Activated T-cell treated with anti-CD3 and anti-CD28 coated beads, Interleukin-2, amount 50 U/mL, for 24 hours (primary cell): ENCODE results near the gene KCNMA1.
"Not testable (repeated sequence)": the region's sequence is repeated elsewhere in the genome, so short reads cannot be mapped to it uniquely, and the experiment has no call there.

Source experiments
- DNase-seq: peaks from one replicate; pipeline ENCODE4 v3.0.0-alpha.2; 2020
- H3K27ac Mint-ChIP-seq: 2 replicates; pipeline ENCODE4 v1.8.0; 2020; ENCODE audit warnings: mild to moderate bottlenecking, mixed read lengths
- H3K27me3 Mint-ChIP-seq: 2 replicates; pipeline ENCODE4 v1.8.0; 2020; ENCODE audit warnings: mixed read lengths
- H3K36me3 Mint-ChIP-seq: 2 replicates; pipeline ENCODE4 v1.8.0; 2020; ENCODE audit warnings: low read depth, mixed read lengths
- H3K4me1 Mint-ChIP-seq: 2 replicates; pipeline ENCODE4 v1.8.0; 2020; ENCODE audit warnings: low read depth, mixed read lengths
- H3K4me3 Mint-ChIP-seq: 2 replicates; pipeline ENCODE4 v1.8.0; 2020; ENCODE audit warnings: mild to moderate bottlenecking, moderate library complexity, mixed read lengths
- H3K9me3 Mint-ChIP-seq: 2 replicates; pipeline ENCODE4 v1.8.0; 2020; ENCODE audit warnings: mixed read lengths

Gene KCNMA1

DNA sequence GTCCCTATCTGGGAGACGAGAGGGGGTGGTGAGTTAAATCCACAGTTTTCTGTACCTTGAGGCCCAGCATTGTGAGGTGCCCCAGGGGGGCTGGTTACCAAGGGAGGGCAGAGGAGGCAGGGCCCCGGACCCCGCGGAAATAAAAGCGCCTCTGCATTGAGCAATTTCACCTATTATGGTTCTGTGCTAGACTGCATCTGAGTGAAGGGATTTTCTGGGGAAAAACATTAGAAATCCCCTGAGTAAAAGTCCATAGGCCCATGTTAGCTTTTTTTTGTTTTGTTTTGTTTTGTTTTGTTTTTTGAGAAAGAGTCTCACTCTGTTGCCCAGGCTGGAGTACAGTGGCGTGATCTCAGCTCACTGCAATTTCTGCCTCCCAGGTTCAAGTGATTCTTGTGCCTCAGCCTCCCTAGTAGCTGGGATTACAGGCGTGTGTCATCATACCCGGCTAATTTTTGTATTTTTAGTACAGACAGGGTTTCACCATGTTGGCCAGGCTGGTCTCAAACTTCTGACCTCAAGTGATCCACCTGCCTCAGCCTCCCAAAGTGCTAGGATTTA lies 225.0 kb downstream of the KCNMA1 start:
- not testable (repeated sequence) for H3K36me3 Mint-ChIP-seq, DNase-seq, H3K9me3 Mint-ChIP-seq, H3K27ac Mint-ChIP-seq, H3K4me3 Mint-ChIP-seq, H3K4me1 Mint-ChIP-seq
- H3K27me3 Mint-ChIP-seq: peaks cover 10% of the 10 kb centered on the region

DNA sequence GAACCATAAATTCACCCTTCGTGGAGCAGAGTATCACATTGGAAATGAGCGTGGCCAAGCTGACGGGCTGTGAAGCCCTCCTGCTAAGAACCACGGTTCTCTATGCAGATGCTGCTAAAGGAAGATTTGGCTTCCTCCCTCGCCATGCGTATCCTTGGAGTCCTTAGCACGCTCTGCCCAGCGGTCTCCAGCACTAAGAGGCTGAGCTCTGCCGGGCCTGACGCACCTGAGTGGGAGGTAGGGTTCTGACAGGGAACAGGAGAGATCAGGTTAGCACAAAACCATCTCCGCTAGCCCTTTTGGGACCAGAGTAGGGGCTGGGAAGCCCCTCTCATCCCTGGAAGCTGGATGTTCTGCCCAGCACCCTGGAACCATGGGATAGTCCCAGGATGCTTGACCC lies 225.8 kb downstream of the KCNMA1 start:
- Mint-ChIP-seq H3K4me3 (no peak overlapping the region), H3K27ac (no peak overlapping the region), H3K9me3 (no peaks in the 10 kb centered on the region), H3K4me1 (no peaks in the 10 kb centered on the region), H3K27me3 (peaks cover 10% of the 10 kb centered on the region), H3K36me3 (no peaks in the 10 kb centered on the region)
- no peak for DNase-seq

GRCh38 chr10:77410523-77410922 lies 227.1 kb downstream of the KCNMA1 start:
- DNase-seq: no peak
- Mint-ChIP-seq H3K27me3 (peaks cover 8% of the 10 kb centered on the region), H3K4me3 (no peak overlapping the region), H3K27ac (no peak overlapping the region), H3K36me3 (no peaks in the 10 kb centered on the region), H3K9me3 (no peaks in the 10 kb centered on the region), H3K4me1 (no peaks in the 10 kb centered on the region)

GRCh38 chr10:77409697-77410471 lies 227.7 kb downstream of the KCNMA1 start:
- no peak overlapping the region for H3K27ac Mint-ChIP-seq
- DNase-seq: no peak
- no peaks in the 10 kb centered on the region for H3K9me3 Mint-ChIP-seq
- H3K36me3 Mint-ChIP-seq: no peaks in the 10 kb centered on the region
- peaks cover 8% of the 10 kb centered on the region for H3K27me3 Mint-ChIP-seq
- no peaks in the 10 kb centered on the region for H3K4me1 Mint-ChIP-seq
- H3K4me3 Mint-ChIP-seq: no peak overlapping the region

DNA sequence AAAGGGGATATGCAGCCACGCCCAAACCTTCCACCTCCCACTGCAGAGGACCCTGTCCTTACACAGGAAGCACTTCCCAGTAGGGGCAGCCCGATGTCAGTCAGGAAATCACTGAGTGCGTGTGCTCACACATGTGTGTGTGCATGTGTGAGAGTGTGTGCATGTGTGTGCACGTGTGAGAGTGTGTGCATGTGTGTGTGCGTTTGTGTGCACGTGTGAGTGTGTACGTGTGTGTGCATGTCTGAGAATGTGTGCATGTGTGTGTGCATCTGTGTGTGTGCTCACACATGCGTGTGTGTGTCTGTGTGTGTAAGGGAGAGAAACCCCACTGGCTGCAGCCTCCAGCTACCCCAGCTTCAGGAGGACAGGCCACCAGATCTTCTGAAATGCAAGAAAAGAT lies 229.3 kb downstream of the KCNMA1 start:
- peaks cover 11% of the 10 kb centered on the region for H3K27me3 Mint-ChIP-seq
- no peaks in the 10 kb centered on the region for H3K36me3 Mint-ChIP-seq
- no peak overlapping the region for H3K4me3 Mint-ChIP-seq
- no peaks in the 10 kb centered on the region for H3K9me3 Mint-ChIP-seq
- H3K27ac Mint-ChIP-seq: no peak overlapping the region
- no peak for DNase-seq
- H3K4me1 Mint-ChIP-seq: no peaks in the 10 kb centered on the region

DNA sequence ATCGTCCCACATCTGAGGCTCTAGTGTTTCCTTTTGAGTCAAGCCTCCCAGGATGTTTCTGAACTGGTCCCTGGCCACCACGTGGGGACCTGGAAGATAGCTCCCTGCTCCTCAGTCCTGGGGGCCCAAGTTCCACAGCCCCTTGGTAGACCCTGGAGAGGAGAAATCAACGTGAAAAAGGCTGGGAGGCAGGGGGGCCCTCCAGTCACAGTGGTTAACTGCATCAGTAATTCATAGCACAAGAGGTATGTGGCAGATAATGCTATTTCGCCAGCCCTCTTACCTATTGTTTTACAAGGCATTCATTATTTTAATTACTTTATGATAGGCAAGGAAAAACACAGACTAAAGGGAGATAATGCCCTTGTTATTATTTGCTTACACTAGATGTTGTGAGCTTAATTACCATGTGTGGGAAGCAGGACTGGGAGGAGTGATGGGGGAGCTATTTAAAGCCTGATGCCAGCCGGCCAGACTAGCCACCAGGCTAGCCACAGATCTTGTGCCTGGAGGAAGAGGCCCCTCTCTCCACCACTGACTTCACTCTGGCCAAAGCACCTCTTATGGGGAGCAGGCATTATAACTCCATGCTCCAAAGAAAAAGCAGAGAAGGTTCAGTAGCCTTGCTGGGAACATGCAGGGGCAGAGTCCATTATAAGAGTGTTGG lies 230.7 kb downstream of the KCNMA1 start:
- Mint-ChIP-seq H3K27ac (no peak overlapping the region), H3K4me1 (no peaks in the 10 kb centered on the region), H3K27me3 (peaks cover 11% of the 10 kb centered on the region), H3K36me3 (no peaks in the 10 kb centered on the region), H3K4me3 (no peak overlapping the region), H3K9me3 (no peaks in the 10 kb centered on the region)
- DNase-seq: no peak

GRCh38 chr10:77405771-77406241 lies 231.8 kb downstream of the KCNMA1 start:
- Mint-ChIP-seq H3K9me3 (no peaks in the 10 kb centered on the region), H3K4me3 (no peak overlapping the region), H3K36me3 (no peaks in the 10 kb centered on the region), H3K27ac (no peak overlapping the region), H3K27me3 (peaks cover 11% of the 10 kb centered on the region), H3K4me1 (no peaks in the 10 kb centered on the region)
- DNase-seq: no peak

GRCh38 chr10:77404810-77405209 lies 232.8 kb downstream of the KCNMA1 start:
- Mint-ChIP-seq H3K9me3 (no peaks in the 10 kb centered on the region), H3K36me3 (no peaks in the 10 kb centered on the region), H3K4me1 (no peaks in the 10 kb centered on the region), H3K4me3 (no peak overlapping the region), H3K27me3 (peaks cover 11% of the 10 kb centered on the region), H3K27ac (no peak overlapping the region)
- no peak for DNase-seq

DNA sequence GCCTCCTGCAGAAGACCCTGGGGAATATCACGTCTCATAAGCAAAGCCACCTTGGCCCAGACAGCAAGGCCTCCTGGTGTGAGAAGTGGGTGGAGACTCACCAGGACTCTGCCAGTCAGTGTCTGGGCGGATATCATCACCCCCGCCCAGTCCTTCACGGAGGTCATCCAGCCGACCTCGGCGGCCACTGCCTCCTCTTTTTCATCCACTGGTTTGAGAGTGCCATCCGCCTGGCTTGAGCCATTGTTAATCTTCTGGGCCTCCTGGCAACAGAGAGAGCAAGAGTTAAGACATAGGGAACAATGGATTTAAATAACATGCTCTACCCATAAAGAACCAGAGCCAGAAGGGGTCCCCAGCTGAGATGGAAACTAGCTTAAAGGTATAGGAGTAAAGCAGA lies 233.8 kb downstream of the KCNMA1 start:
- Mint-ChIP-seq H3K4me1 (no peaks in the 10 kb centered on the region), H3K36me3 (no peaks in the 10 kb centered on the region), H3K27ac (no peak overlapping the region), H3K9me3 (no peaks in the 10 kb centered on the region), H3K4me3 (no peak overlapping the region), H3K27me3 (peaks cover 11% of the 10 kb centered on the region)
- no peak for DNase-seq

DNA sequence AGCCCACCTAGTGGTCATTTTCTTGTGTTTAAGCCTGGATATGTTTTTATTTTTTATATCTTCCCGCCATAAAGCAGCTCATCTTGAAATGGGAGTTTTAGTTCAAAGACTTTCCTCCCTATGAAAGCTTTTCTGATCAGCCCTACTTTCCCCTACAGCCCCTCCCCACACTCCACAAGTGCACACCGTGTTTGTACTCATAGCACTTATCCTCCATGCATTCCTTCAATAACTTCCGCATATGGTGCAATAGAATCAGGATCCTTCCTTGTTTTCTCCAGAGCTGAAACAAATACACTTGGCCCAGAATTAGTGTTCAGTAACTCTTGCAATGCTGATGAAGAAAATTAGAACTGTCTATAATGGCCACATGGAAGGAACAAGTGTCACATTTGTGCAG lies 235.9 kb downstream of the KCNMA1 start:
- Mint-ChIP-seq H3K27me3 (peaks cover 3% of the 10 kb centered on the region), H3K27ac (no peak overlapping the region), H3K36me3 (no peaks in the 10 kb centered on the region), H3K4me3 (no peak overlapping the region), H3K4me1 (no peaks in the 10 kb centered on the region), H3K9me3 (no peaks in the 10 kb centered on the region)
- DNase-seq: no peak

DNA sequence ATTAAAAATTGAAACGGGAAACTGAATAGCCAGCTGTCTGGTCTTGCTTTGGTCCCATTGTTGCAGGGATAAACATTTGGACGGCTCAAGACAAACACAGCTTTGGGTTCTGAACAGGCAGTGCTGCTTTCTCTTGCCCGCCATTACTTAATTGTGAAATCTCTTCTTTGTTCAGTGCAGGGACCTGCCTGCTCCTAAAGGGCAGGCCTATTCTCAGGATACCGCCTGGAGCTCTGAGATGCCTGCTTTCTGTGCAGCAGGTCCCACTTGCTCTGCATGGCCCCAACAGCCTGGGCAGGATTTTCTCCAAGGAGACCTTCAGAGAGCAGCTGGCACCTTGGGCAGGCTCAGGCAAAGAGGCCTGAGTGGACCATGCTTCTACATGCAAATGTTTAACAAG lies 237.6 kb downstream of the KCNMA1 start:
- H3K36me3 Mint-ChIP-seq: no peaks in the 10 kb centered on the region
- no peaks in the 10 kb centered on the region for H3K9me3 Mint-ChIP-seq
- no peak for DNase-seq
- no peak overlapping the region for H3K27ac Mint-ChIP-seq
- H3K4me1 Mint-ChIP-seq: no peaks in the 10 kb centered on the region
- H3K27me3 Mint-ChIP-seq: peaks cover 3% of the 10 kb centered on the region
- no peak overlapping the region for H3K4me3 Mint-ChIP-seq

DNA sequence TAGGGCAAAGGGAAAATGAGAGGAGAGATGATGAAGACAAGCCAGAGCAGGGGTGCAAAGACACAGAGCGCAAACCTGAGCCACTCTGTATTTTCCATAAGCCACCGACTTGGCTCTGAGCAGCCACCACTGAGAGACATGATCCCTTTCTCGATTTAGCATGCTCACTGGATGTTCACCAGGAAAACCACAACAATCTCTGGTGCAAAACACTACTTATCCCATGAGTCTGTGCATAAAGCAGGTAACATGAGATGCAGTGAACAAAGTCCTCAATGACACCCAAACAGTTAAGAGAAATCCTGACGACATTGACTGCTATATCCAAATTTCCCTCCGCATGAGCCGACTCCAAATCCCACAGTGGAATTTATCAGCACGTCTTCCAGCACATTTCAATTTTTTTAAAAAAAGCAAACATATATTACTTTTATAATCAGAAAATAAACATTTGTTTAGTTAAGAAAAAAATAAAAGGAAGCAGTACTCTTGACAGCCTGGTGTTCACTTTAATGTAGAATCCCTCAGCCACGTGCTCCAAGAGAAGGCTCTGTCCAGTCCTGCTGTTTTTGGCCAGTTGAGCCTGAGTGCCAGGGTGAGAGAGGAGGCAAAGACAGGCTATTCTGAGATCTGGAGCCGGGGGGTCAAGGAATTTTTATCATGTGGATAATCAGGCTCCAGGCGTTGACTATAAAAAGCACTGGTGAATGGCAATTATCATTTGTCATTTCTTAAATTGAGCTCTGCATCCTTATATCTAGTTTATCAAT lies 238.4 kb downstream of the KCNMA1 start:
- Mint-ChIP-seq H3K27me3 (peaks cover 3% of the 10 kb centered on the region), H3K4me3 (no peak overlapping the region), H3K4me1 (no peaks in the 10 kb centered on the region), H3K36me3 (no peaks in the 10 kb centered on the region), H3K27ac (no peak overlapping the region), H3K9me3 (no peaks in the 10 kb centered on the region)
- no peak for DNase-seq

GRCh38 chr10:77398558-77398957 lies 239.1 kb downstream of the KCNMA1 start:
- no peak for DNase-seq

DNA sequence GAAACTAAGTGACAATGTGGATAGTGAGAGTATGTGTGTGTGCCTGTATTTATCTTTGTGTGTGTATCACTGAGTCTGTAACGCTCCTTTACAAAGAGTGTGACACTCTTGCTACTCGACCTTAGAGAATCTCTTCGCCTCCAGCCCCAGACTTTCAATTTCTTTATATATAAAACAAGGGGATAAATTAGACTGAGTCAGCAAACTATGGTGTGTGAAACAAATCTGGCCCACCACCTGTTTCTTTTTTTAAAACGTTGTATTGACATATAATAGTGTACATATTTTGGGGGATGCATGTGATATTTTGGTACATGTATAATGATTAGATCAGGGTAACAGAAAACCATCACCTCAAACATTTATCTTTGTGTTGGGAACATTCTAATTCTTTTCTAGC lies 240.5 kb downstream of the KCNMA1 start:
- peaks cover 3% of the 10 kb centered on the region for H3K27me3 Mint-ChIP-seq
- H3K36me3 Mint-ChIP-seq: no peaks in the 10 kb centered on the region
- H3K9me3 Mint-ChIP-seq: no peaks in the 10 kb centered on the region
- no peak overlapping the region for H3K4me3 Mint-ChIP-seq
- no peaks in the 10 kb centered on the region for H3K4me1 Mint-ChIP-seq
- no peak for DNase-seq
- H3K27ac Mint-ChIP-seq: no peak overlapping the region

More at GRCh38 chr10:77398558-77398957, 239.1 kb downstream of the KCNMA1 start:
- Mint-ChIP-seq H3K27me3 (peaks cover 2% of the 10 kb centered on the region), H3K4me3 (no peak overlapping the region), H3K9me3 (no peaks in the 10 kb centered on the region), H3K4me1 (no peaks in the 10 kb centered on the region), H3K27ac (no peak overlapping the region), H3K36me3 (no peaks in the 10 kb centered on the region)
